IPS DF 19.7 (cell line): ENCODE measurements around the gene CRISP1.
"Not testable (repeated sequence)": the region's sequence is repeated elsewhere in the genome, so short reads cannot be mapped to it uniquely, and the experiment has no call there.

ENCODE experiments used
- DNase-seq: peaks from one replicate; pipeline ENCODE4 v3.0.0-alpha.2; 2013; ENCODE audit warnings: low read depth, low spot score

Gene CRISP1, protein sequence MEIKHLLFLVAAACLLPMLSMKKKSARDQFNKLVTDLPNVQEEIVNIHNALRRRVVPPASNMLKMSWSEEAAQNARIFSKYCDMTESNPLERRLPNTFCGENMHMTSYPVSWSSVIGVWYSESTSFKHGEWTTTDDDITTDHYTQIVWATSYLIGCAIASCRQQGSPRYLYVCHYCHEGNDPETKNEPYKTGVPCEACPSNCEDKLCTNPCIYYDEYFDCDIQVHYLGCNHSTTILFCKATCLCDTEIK

DNA sequence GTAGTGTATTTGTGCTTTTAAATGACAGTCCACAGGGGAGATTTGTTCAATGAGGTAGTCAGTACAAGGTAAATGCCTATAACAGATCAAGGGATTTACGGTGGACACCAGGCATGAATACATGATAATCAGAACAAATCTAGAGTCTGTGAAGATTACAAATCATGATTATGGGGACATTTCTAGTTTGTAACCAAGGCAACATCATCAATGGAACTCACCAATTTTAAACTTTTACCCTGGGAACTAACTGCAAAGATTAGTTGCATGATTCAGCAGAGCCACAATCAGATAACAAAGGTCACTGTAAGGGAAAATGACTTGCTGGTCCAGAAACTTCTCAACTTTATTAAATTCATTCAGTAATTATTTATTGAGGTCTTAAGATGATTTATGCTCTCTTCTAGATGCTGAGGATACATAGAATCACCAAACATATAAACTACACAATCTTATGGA lies at the start of gene CRISP1:
Gene CRISP1 (minus strand): TSS at position 51 of the 459 bp plus-strand sequence. CDS start 9,135 bp downstream, outside the sequence.
- no peak for DNase-seq

DNA sequence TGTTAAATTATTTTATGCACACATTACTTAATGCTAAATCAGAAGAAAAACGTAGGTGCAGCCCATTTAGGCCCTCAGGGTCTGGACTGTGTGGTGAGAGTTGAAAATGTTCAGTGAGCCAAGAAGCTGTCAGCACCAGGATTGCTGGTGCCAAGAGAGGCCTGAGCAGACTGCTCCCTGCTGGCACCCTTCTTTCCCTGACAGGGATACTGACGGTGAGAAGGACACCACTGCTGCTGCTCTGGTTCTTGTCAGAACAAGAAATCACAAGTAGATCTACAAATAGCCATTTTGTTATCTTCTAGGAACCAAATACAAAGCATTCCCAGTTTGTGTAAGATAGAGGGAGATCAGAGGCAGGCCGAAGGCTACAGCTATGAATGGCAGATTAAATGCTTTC lies 48.7 kb upstream of the CRISP1 start:
- DNase-seq: no peak

DNA sequence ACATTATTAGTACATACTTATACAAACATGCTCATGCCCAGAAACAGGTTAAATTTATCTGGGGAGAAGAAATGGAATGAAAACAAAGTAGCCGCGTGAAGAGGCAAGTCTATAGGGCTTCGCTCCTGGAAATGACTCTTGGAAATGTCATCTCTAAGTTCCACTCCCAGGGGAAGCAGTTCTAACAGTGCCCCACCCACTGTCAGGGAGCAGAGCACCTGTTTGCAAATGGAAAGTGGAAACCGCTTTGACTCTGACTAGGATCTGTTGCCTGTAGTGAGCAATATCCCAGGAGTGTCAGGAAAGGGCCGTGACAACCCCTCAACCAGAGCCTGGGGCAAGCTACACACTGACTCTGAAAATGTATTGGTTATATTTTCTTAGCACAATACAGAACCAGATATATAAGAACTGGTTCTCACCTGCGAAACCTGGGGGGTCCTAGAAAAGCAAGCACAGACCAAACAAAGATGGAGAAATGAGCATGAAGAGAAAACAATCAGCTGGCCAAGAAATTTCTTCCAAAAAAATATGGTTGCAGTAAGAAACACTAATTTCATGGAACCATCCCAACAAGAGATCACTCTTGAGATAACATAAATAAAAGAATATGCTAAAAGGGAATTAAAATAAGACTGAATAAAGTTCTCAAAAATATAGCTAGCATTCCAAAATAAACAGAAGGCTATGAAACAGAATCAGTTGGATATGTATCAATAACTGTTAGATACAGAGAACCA lies 47.5 kb upstream of the CRISP1 start:
- no peak for DNase-seq

DNA sequence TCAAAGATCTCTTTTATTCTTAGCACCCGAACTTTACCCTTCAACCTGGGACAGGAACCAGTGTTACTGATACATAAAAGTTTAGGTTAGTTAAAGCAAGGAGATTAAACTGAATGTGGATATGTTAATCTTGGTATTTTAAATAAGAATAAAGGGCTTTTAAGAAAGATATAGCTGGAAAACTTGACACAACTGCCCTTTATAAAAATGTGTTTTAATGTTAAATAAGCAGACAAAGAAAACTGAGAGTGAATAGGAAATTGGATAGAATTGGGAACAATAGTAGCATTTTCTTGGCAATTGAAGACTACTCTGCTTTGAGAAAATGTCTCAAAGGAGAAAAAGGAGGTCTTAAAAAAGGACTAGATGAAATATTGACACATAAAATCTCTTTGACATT lies 45.9 kb upstream of the CRISP1 start:
- no peak for DNase-seq

DNA sequence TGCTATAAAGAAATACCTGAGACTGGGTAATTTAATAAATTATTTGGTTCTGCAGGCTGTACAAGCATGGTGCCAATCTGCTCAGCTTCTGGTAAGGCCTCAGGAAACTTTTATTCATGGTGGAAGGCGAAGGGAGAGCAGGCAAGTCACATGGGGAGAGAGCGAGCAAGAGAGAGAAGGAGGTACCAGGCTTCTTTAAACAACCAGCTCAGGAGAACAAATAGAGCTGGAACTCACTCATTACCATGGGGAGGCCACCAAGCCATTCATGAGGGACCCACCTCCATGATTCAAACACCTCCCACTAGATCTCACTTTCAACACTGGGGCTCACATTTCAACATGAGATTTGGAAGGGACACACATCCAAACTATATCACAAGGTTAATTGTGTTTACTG lies 44.9 kb upstream of the CRISP1 start:
- peak; percentile 61 for DNase-seq

DNA sequence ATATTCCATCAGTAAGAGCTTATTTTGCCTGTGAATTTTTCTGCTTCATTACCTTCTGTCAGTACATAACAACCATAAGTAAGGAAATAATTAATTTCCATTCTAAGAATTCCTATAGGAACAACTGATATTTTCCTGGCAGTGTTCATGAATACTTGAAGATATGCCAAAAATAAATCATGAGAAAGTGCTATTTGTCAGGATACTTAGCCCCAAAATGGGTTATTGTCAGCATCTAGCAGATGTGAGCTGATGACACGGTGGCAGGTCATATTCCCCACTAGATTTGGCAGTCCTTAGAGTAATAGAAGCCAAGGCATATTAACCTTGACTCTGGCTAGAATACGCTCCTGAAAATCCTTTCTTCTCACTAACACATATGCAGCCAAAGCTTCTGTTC lies 43.2 kb upstream of the CRISP1 start:
- DNase-seq: no peak

DNA sequence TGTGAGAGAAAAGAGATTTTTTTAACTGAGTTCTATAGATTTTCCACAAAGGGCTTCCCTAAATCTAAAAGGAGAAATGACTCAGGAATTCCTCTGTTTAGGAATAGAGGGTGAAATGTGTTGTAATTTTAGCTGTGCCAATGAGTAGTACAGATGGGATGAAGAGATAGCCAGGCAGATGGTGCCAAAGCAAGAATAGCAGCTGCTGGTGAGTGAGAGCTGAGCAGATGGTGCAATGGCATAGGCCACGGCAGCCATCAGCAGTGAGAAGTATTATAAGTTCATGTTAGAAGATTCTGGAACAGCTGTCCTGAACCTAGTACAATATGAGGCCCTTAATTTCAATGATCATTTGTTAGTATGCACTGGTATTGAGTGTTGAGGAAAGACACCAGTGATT lies 40.2 kb upstream of the CRISP1 start:
- no peak for DNase-seq

DNA sequence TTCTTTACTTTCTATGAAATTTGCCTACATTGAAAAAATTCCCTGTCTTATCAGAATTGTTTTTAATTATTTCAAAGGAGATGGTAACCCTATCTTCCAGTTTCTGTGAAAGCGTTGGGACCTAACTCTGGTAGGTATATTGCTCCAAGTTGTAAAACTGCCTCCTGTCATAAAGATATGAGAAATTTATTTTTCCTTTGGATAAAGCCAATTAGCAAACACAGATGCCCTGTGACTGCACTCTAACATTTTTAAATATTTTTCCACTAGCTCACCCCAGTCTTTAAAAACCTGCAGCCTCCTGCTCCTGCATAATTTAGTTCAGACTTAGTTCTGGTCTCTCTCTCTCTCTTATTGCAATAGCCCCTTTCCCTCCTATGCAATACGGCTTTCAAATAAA lies 39.0 kb upstream of the CRISP1 start:
- DNase-seq: no peak

DNA sequence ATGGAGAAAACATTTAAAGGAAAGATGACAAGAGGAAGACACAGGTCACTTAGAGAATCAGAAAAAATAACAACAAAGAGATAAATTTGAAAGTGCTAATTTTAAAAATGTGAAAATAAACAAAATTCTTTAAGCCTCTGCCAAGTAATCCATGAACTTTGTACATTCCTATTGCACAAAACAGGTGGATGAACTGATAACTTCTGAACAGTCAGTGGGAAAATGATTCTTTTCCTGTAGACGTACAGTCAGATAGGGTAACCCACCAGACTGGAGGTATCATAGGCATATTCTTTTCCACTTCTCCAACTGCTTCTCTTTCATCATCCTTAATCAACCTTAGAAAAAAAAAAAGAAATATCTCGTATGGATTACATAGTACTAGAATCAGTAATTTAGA lies 36.5 kb upstream of the CRISP1 start:
- DNase-seq: no peak

DNA sequence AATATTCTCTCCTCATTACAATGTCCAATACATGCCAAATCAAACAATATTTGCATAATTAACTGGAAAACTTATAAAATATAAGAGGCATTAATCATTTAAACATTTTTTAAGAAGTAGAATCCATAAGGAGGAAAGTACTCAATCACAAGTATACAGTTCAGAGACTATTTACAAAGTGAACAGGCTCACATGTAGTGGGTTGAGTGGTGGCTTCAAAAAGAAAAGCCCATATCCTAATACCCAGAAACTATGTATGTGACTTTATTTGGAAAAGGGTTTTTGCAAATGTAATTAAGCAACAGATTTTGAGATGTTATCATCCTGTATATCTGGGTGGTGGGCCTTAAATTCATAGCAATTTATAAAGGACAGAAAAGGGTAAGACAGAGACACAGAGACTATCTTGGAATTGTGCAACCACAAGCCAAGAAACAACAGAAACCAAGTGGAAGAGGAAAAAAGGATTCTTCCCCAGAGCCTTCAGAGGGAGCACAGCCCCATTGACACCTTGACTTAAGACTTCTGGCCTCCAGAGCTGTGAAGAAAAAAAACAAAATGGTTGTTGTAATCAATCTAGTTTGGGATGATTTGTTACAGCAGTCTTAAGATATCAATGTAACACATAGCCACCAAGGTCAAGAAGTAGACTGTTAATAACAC lies 32.7 kb upstream of the CRISP1 start:
- no peak for DNase-seq

DNA sequence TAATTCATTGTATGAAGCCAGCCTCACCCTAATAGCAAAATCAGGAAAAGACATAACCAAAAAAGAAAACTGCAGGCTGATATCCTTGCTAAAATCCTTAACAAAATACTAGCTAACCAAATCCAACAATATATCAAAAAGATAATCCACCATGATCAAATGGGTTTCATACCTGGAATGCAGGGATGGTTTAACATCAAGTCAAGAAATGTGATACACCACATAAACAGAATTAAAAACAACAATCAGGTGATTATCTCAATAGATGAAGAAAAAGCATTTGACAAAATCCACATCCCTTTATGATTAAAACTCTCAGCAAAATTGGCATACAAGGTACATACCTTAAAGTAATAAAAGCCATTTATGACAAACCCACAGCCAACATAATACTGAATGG lies 29.2 kb upstream of the CRISP1 start:
- not testable (repeated sequence) for DNase-seq

DNA sequence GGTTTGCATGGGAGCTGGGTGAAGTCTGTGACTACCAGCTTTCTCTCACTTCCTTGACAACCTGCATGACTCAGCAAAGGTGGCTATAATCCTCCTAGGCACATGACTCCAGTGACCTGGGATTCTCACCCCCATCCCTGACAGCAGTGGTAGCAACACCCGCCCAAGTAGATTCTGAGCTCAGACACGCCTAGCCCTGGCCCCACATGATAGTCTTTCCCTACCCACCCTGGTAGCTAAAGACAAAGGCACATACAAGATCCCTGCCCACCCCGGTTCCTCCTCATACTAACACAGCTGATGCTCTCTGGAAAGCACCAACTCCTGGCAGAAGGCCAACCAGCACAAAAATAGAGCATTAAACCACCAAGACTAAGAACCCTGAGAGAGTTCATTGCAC lies 25.9 kb upstream of the CRISP1 start:
- no peak for DNase-seq

DNA sequence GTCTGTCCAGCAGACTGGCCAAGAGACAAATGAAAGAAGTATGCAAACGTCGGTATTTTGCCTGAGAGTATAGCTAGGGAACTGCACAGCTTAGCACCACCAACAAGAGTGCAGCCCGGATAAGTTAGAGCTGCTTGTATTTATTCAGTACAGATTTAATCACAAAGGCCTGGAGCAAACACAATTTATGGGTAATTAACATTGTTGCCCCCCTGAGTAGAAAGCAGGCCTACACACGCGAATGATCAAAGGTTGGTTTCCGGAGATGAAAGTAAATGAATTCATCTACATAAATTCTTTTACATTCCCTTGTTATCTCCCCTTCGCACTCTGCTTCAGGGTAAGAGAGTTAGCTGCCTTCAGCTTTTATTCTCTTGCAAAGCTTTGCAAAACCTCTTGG lies 24.7 kb upstream of the CRISP1 start:
- DNase-seq: peak; percentile 82

DNA sequence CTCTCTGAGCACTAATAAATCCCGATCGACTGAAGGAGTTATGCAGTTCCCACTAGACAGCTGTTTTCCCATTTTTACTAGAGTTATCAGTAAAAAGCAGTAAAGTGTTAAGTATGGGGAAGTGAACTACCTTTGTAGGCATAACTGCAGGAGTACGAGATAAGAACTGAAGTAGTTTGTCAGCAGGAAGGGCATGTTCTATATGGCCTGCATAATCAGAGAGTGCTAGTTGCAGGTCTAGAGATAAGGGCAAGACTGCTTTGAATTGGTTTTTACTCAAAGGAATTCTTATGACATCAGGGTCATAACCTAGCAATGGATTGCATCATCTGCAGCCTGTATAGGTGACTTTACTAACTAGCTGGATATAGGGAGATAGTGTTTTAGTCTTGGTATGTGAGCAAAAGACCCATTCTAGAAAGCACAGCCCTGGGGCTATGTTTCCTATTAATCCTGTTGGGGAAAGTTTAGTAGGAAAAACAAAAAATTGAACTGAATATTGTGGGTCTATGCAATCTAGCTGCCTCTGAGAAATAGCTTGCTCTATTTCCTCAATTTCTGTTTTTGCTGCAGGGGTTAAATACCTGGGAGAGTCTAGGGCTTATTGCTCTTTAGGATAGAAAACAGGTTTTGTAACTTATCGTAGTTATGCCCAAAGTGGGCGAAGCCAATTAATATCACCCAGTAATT lies 22.6 kb upstream of the CRISP1 start:
- no peak for DNase-seq

DNA sequence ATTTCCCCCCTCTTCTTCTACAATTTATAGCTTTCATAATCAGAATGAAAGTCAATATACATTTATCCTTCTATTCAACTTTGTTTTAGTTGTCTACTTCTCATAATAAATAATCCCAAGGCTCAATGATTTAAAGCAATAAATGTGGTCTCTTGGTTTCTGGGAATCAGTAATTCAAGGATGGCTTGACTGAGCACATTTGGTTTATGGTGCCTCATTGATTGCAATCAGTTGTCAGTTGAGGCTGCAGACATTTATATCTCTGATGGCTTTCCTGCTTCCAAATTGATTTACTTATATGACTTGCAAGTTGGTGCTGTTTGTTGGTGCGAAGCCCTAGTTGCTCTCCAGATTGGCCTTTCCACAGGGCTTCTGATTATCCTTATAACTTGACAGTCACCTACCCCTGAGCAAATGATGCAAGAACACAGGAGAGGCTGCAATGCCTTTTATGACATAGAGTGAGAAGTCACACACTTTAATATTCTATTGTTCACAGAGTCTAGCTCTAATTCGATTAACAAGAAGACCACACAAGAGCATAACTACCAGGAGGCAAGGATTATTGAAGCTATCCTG lies 2.7 kb upstream of the CRISP1 start:
- no peak for DNase-seq

DNA sequence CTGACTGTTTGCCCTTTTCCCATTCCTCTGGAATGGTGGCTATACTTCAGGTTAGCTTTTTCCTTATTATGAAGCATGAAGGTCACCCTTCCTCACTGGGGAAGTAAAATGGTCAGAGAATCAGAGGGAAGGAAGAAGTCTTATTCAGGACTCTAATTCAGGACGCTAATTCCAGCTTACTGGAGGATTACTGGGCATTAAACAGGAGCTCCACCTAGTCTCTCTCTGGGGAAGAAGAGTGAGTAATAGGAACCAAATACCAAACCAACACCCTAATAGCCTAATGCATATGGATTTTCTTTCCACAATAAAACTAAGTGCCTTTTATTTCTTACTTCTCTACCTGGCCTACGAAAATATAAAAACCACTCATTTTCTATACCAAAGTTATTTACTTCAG lies 10.1 kb downstream of the CRISP1 start:
- DNase-seq: no peak

DNA sequence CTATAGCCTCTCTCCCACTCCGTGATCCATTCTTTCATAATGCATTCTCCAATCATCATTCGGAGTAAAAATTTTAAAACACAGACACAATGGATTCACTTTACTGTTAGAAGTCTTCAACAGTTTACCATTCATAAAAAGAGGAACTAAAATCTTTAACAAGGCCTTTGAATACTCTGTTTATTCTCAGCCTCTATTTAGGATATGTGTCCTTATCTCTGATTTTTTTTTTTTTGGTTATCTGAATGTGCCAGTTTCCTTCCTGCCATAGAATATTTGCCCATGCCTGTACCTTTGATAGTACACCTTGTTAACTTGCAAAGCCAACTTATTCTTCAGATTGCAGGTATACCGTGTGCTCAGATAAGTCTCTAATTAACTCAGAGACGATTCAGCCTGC lies 11.1 kb downstream of the CRISP1 start:
- DNase-seq: no peak

DNA sequence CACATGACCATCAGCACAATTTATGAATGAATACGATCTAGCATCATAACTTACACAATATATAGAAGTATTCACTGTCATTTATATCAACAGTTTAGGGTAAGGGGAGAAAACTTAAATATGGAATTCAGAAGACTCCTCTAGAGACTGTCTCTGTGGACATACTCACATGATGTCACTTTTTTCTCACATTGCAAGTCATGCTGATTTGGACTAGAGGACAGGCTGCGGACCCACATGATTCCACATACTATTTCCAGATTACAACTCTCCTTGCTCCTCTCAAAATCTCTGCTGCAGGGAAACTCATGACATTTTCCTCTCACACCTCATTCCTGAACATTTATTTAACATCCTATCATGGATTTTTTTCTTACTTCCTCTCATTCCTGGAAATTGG lies 13.4 kb downstream of the CRISP1 start:
- DNase-seq: no peak

DNA sequence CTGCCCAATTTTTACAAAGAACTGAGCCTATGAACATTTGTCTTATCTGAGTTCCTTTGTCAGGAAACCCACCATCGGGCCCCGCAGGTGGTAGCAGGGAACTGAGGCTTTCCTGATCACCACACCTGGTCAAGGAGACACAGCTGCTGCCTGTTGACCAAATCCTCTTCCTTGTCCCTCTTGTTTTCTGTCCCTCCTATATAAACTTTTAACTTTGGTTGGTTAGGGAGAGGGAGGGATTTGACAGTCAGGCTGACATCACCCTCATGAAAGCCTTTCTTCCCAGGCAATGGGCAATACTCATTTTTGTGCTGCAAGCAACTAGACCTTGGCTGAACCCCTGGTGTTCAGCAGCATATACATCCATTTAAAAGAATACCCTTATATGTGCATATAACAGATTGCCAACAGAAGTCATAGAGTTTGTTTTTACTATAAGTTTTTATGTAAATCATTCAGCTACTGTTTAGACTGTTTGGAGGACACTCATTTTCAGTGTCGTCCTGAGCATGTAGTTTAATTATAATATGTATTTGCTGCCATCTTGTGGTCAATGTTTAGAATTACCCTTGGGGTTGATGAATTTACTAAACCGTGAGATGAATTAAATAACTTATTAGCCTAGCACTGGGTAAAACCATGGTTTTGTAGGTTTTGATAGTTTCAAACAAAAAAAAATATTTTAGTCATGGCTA lies 17.0 kb downstream of the CRISP1 start:
- no peak for DNase-seq

DNA sequence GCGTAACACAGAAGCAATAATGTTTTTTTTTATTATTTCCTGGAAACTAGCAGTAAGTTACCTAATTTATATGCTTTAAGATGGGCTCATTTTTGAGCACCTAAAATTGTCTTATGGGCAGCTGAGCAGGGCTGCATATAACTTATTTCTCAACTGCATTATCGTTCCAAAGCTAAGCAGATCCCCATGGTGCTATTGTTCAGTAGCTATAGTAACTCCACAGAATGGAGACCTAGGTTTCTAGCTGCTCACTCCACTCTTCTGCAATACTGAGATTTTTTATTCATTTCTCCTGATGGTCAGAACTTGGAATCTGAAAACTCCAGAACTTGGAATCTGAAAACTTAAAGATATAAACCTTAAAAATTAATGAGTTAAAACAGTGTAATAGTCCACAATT lies 18.7 kb downstream of the CRISP1 start:
- DNase-seq: no peak

DNA sequence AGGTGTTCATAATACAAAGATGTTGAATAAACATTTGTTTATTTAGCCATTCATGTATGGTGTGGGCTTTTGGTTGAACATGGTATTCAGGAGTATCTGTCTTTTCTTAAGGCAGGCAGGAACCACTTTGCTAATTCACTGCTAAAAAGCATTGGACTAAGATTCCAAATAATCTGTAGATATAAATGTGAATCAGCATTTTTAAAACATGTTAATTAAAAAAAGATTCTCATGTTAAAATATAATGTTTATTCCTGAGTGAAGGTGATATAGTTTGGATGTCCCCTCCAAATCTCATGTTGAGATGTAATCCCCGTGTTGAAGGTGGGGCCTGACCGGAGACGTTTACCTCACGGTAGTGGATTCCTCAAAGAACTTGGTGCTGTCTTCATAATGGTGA lies 19.3 kb downstream of the CRISP1 start:
- no peak for DNase-seq
